HG02642 (cell line): ENCODE results near the gene MRPL38.
A peak's percentile ranks its signal among the peaks of the same experiment; 100 is the strongest.
"Not testable (repeated sequence)": the region's sequence is repeated elsewhere in the genome, so short reads cannot be mapped to it uniquely, and the experiment has no call there.

Experiments
- ATAC-seq: cut with Tn5 transposase; IDR thresholded peaks from one replicate; pipeline ENCODE4 v1.9.1; 2021; ENCODE audit warnings: mild to moderate bottlenecking; ENCODE audit not compliant: unreplicated experiment, poor library complexity

MRPL38 gene

GRCh38 chr17:75898065-75898464 is 6.6 kb downstream of the MRPL38 start:
- no peak for ATAC-seq

DNA sequence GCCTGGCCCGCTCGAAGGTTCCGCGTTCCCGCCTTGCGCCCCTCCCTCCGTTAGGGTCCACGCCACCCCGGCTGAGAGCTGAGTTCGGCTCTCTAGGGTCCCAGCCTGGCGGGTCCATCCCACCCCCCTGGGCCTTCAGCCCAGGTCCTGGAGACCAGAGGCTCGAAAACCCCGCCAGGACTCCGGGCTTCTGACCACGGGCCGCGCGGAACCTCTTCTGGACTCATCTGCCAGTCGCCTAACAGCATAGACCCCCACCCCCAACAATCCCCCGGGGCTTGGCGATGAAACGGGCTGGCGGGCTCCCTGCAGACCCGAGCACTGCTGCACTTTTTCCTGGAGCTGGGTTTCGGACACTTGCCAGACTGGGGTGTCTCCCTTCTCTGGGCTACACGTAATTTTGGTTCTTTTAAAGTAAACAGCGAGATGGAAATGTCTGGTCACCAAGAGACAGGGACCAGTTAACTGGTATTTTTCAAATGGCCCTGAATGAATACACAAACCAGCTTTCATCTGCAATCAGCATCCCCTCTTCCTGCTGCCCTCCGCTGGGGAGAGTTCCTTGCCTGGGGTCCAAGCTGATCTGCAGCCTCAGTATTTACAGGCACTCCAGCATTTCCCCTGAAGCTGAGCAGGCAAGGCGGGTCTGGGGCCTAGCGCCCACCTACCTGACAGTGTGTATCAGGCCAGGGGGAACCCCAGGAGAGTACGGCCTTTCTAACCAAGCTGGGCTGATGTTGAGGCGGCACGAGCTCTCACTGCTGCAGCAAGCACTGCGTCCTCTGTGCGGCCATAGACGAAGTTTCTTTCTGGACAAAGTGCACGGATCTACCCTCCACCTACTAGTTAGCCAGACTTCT is 7.3 kb downstream of the MRPL38 start:
- no peak for ATAC-seq

DNA sequence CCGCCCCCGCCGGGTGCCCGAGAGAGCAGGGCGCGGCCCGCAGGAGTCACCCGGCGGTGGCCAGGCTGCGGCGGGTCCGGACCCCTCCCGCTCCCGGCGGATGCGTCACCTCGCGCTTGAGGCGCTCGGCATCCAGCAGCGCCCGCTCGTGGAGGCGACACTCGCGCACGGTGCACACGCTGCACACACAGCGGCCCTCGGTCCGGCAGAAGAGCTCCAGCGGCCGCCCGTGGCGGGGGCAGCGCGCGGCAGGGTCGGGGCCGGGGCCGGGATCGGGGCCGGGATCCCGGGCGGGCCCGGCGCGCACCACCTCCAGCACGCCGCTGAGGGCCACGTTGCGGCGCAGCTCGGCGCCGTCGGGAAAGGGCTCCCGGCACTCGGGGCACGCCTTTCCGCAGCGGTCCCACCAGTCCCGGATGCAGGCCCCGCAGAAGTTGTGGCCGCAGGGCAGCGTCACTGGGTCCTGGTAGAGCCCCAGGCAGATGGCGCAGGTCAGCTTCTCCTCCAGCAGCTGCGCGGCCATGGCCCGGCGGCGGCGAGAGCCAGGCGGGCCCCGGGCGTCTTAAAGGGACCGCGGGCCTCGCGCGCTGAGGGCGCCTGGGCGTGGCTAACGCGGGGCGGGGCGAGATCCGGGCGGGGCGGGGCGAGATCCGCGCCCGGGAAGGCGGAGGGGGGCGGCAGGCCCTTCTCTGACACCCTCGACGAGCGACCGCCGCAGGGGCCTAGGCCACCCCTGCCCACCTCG is 8.1 kb downstream of the MRPL38 start, which contains the start of gene TRIM65:
Gene TRIM65 (minus strand): TSS at position 537 of the 745 bp plus-strand sequence. CDS start 14 bp downstream, at position 523.
- ATAC-seq, result peak; percentile 72

DNA sequence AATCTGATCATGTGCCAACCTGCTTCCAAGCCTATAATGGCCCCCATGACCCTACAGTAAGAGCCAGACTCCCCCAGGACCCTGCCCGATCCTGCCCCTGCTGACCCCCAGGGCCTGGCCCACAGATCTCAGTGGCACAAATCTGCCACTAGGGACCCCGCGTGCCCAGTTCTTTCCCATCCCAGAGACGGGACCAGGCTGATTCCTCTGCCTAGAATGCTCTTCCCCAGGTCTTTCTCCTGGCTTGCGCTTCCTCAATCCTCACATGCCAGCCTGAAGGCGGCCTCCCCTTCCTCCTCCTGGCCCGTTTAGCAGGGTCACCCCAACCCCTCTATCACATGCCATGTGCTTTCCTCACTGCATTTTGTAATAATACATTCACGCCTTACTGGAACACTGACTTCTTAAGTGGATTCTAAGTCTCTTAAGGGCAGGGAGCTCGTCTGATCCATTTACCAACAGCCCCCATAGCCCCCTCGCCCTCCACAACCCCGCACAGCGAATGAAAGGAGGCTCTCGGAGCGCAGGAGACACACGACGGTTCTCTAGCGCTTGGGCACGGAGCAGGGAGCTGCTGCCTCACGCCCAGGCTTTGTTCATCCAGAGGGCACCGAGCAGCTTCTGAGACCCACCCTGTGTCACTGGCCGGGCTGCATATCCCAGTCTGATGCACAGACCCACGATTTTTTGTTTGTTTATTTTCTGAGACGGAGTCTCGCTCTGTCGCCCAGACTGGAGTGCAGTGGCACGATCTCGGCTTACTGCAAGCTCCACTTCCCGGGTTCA is 9.1 kb downstream of the MRPL38 start:
- no peak for ATAC-seq

- no peak for ATAC-seq
Measured at GRCh38 chr17:75894049-75894733, 10.5 kb downstream of the MRPL38 start.

- no peak for ATAC-seq
Measured at GRCh38 chr17:75893305-75894048, 11.2 kb downstream of the MRPL38 start.

- no peak for ATAC-seq
Measured at GRCh38 chr17:75892556-75893224, 12.0 kb downstream of the MRPL38 start.

DNA sequence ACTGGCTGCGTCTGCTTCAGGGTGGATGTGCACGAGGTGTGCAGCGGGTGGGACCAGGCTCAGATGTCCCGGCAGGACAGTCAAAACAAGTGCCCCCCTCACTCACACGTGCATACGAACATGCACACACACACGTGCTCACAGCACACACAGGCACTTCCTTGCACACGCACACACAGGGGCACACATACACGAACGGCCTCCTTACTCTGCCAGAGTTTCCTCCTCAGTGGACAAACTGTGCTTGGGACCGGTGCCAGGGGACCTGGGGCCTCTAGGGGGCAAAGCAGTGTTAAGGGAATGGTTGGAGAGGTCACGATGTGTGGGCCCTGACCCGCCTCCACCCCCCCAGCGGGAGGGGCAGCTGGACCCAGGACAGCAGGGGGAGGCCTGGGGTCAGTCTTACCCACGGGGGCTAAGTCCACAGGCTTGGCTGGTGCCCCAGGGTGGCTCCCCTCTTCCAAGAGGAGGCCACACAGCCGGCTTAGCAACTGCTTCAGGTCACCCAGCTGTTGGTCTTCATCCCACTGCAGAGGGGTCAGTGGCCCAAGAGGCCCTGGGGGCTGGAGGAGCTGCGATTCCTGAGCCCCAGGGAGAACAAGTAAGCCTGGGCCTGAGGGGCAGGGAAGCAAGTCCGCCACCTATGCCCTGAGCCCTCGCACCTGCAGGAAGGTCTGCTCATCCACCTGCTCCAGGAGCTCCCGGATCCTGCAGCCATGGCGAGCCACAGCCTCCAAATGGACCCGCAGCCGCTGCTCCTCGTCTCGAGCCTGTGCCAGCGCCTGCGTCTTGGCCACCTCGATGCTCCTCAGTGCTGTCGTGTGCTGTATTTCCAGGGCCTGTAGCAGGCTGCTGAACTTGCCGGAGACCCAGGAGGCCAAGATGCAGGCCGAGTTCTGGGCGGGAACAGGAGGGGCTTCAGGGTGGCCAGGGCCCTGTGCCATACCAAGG is 12.8 kb downstream of the MRPL38 start:
- ATAC-seq, result no peak

DNA sequence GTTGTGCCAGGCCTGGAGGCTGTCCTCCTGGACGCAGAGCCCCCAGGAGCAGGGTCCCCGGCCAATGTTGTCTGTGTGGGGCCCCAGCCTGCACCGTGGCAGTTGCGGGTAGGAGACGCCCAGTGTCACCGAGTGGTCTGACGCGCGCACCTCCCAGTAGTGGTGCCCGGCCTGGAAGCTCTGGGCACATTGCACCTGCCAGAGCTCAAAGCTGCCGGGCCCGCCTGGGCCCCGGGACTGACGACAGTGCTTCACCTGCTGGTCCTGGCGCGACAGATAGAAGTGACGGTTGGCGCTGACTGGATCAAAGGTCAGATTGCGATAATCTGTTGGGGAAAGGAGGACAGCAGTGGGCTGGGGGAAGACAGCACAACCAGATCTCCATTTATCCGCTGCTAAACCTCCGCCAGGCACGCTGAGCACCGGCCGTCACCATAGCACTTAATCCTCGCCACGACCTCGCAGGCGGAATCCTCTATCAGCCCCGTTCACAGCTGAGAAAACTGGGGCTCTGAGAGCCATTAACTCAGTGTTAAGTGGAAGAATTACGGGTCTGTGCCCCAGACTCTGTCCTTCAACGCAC is 13.6 kb downstream of the MRPL38 start:
- ATAC-seq, result no peak

- no peak for ATAC-seq
Measured at GRCh38 chr17:75889454-75889853, 15.2 kb downstream of the MRPL38 start.

DNA sequence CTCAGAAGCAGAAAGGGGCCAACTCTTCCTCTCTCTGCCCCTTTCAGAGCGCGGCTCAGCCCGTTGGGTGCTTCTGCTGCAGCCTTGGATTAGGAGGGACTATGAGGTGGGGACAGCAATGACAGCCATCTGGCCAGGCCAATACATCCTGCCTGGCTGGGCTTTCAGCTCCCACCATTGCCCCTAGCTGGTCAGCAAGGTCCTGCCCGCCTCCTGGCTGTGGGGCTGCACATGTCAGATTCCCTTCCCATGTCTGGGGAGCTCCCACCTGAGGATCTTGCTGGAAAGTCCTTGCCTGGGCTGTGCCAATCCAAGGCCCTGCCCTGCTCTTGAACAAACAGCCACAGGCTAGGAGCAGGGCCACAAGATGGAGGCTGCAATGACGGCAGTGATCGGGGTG is 16.2 kb downstream of the MRPL38 start:
- ATAC-seq, result no peak

- ATAC-seq, result not testable (repeated sequence)
Measured at GRCh38 chr17:75885860-75886259, 18.8 kb downstream of the MRPL38 start.

GRCh38 chr17:75885431-75885830 is 19.3 kb downstream of the MRPL38 start:
- no peak for ATAC-seq

DNA sequence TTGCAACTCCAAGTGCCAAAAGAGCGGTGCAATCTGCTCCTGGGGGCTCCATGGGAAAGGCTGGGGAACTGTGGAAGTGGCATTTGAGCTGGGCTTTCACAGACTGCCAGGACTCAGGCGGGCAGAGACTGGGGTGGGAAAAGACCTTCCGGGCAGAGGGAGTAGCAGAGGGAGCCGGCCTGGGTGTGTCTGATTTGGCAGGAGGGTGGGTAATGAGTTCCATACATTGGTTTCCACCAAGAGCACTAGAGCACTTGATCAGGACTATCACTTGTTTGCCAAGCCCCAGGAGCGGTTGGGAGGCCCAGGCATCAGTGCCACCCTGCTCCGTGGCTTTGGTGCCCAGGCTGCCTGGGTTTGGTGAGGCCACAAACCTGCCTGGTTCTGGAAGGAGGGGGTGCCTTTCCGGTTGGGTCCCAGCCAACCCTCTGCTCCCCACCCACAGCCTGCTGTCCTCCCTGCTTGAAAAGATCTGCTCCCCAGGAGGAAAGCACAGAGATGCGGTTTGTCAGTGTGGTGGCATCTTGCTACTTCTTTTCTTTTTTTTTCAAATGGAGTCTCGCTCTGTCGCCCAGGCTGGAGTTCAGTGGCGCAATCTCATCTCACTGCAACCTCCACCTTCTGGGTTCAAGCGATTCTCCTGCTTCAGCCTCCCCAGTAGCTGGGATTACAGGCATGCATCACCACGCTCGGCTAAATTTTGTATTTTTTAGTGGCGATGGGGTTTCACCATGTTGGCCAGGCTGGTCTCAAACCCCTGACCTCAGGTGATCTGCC is 22.8 kb downstream of the MRPL38 start:
- no peak for ATAC-seq

DNA sequence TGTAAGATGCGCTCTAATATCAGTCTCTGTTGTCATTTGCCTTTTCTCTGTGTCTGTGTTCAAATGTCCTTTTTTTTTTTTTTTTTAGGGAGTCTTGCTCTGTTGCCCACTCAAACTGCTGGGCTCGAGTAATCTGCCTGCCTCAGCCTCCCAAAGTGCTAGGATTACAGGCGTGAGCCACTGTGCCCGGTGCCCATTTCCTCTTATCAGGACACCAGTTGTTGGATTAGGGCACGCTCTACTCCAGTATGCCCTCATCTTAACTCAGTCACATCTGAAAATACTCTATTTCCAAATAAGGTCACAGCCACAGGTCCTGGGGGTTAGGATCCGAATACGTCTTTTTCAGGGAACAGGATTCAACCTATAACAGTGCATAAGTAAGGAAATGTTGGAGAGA is 24.4 kb downstream of the MRPL38 start:
- no peak for ATAC-seq

DNA sequence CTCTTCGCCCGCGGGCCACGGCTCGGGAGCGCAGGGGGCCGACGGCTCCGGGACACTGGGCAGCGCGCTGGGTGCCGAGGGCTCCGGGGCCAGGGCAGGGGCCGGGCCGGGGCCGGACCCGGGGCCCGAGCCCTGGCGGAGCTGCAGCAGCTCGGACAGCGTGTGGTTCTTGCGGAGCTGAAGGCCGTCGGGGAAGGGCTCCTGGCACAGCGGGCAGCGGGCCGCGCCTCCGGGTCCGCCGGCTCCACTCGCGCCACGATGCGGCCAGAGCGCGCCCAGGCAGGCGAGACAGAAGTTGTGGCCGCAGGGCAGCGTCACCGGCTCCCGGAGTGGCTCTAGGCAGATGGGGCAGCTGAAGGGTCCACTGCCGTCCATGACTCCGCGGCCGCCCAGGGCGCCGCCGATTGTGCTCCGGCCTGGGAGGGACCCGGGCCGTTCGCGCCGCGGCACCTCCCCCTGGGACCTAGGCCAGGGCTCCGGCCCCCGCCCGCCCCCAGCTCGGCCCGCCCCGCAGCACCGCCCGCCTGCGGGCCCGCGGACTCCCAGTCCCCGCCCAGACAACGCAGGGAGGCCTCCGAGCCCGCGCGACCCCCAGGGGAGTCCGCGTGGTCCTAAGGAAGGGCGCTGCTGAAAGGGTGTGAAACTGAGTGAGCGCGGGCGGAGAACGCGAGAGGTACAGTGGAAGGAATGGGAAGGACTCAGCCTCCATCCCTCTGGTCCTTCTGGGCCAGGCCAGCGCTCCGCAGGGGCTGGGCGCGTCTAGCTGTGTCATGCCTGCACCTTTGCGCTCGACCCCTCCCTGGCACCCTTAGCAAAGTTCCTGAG is 26.3 kb downstream of the MRPL38 start, which contains the start of gene TRIM47:
Gene TRIM47 (minus strand): TSS at position 408 of the 825 bp plus-strand sequence. CDS start 33 bp downstream, at position 375.
- peak; percentile 17 for ATAC-seq
